Activated T-helper 1 cell treated with anti-CD3 and anti-CD28 coated beads, Interleukin-2, amount 50 U/mL, for 16 hours (primary cell): ENCODE results near the gene UBR3.
"Not testable (repeated sequence)": the region's sequence is repeated elsewhere in the genome, so short reads cannot be mapped to it uniquely, and the experiment has no call there.

Experiments used
- DNase-seq, 2 donors: peaks; one replicate each; pipeline ENCODE4 v3.0.0-alpha.2; 2020; ENCODE audit warnings: low read depth in 1 of 2, low spot score in 1 of 2

UBR3 gene

GRCh38 chr2:169865492-169865891, 38.2 kb downstream of the UBR3 start:
- DNase-seq: no peak

- not testable (repeated sequence) for DNase-seq
Observed at GRCh38 chr2:169866230-169866629, 39.0 kb downstream of the UBR3 start.

- no peak for DNase-seq
Observed at GRCh38 chr2:169867579-169867978, 40.3 kb downstream of the UBR3 start.

- no peak for DNase-seq
Observed at GRCh38 chr2:169868951-169869350, 41.7 kb downstream of the UBR3 start.

- not testable (repeated sequence) for DNase-seq
Observed at GRCh38 chr2:169871369-169871768, 44.1 kb downstream of the UBR3 start.

- no peak for DNase-seq
Observed at GRCh38 chr2:169871994-169872393, 44.7 kb downstream of the UBR3 start.

GRCh38 chr2:169877398-169877797, 50.1 kb downstream of the UBR3 start:
- DNase-seq: no peak

GRCh38 chr2:169887120-169887519, 59.9 kb downstream of the UBR3 start:
- no peak for DNase-seq

GRCh38 chr2:169891593-169892298, 64.5 kb downstream of the UBR3 start:
- DNase-seq: no peak

- DNase-seq: no peak
Observed at GRCh38 chr2:169892951-169893350, 65.7 kb downstream of the UBR3 start.

- DNase-seq: no peak
Observed at GRCh38 chr2:169895294-169895985, 68.2 kb downstream of the UBR3 start.

GRCh38 chr2:169897834-169898233, 70.6 kb downstream of the UBR3 start:
- no peak for DNase-seq

- DNase-seq: not testable (repeated sequence)
Observed at GRCh38 chr2:169900103-169900502, 72.8 kb downstream of the UBR3 start.

GRCh38 chr2:169900686-169901085, 73.4 kb downstream of the UBR3 start:
- no peak for DNase-seq

GRCh38 chr2:169906731-169907130, 79.5 kb downstream of the UBR3 start:
- DNase-seq: no peak

- no peak for DNase-seq
Observed at GRCh38 chr2:169909376-169909775, 82.1 kb downstream of the UBR3 start.

GRCh38 chr2:169910109-169910799, 83.0 kb downstream of the UBR3 start:
- no peak for DNase-seq

- DNase-seq: no peak
Observed at GRCh38 chr2:169911119-169911518, 83.9 kb downstream of the UBR3 start.

- no peak for DNase-seq
Observed at GRCh38 chr2:169916623-169917022, 89.4 kb downstream of the UBR3 start.

GRCh38 chr2:169923977-169924376, 96.7 kb downstream of the UBR3 start:
- DNase-seq: no peak

- no peak for DNase-seq
Observed at GRCh38 chr2:169925968-169926367, 98.7 kb downstream of the UBR3 start.

- DNase-seq: no peak
Observed at GRCh38 chr2:169928463-169928864, 101.2 kb downstream of the UBR3 start.
